ENCODE results near the gene PEX14.

- no peak for TF ChIP-seq CTCF (IDR thresholded peaks at IDR 0.05)
- TF ChIP-seq POLR2A (IDR thresholded peaks at IDR 0.05) = no peak
Observed at GRCh38 chr1:10622910-10623685, 148.3 kb downstream of the PEX14 start.
